HEK293 (cell line): ENCODE results near the gene PDE4D.

Experiments used
- CTCF ChIA-PET: fragments of 350-600 bp; formaldehyde crosslinking; extraction: SDS; loops from one replicate; lab custom pipeline; 2021; ENCODE audit warnings: antibody characterized with exemption; lab: Yijun Ruan, JAX
- POLR2A ChIA-PET: fragments of 300-600 bp; formaldehyde crosslinking; extraction: SDS; loops from one replicate; lab custom pipeline; 2020; ENCODE audit warnings: antibody characterized with exemption, inconsistent platforms; lab: Yijun Ruan, JAX
- H3K27ac ChIP-seq: fragments of 200-500 bp; sonication (Bioruptor generic); 2 replicates; pipeline ENCODE4 v1.5.1; 2014; ENCODE audit warnings: low read depth, low read length, control low read depth, inconsistent platforms; ENCODE audit errors: extremely low read depth
- H3K36me3 ChIP-seq, 2 experiments: fragments of 200-500 bp in 1 of 2; sonication (Bioruptor generic) in 1 of 2; 1 replicate in 1 of 2; 2 replicates in 1 of 2; pipeline ENCODE4 v1.5.1; 2014 to 2017; ENCODE audit warnings: inconsistent platforms in 2 of 2, low read length in 2 of 2; ENCODE audit not compliant: control insufficient read depth in 2 of 2, insufficient read depth in 1 of 2
- H3K4me1 ChIP-seq: fragments of 200-500 bp; sonication (Bioruptor generic); 2 replicates; pipeline ENCODE4 v1.5.1; 2014; ENCODE audit warnings: mild to moderate bottlenecking, low read length, inconsistent platforms; ENCODE audit not compliant: control insufficient read depth, insufficient read depth
- H3K4me3 ChIP-seq: 2 replicates; pipeline ENCODE4 v1.5.1; 2011; ENCODE audit warnings: low read depth, mild to moderate bottlenecking, control low read depth, low read length, moderate library complexity
- H3K9me3 ChIP-seq: fragments of 200-500 bp; sonication (Bioruptor generic); 2 replicates; pipeline ENCODE4 v1.5.1; 2014; ENCODE audit warnings: low read depth, low read length, inconsistent platforms; ENCODE audit not compliant: control insufficient read depth, insufficient read depth
- GFI1B ChIP-seq: fragments of 450-650 bp; formaldehyde crosslinking; IDR thresholded peaks from 2 replicates; pipeline ENCODE4 v1.5.1; 2016; ENCODE audit warnings: missing biosample characterization, missing genetic modification characterization
- KLF8 ChIP-seq: fragments of 450-650 bp; formaldehyde crosslinking; IDR thresholded peaks from 2 replicates; pipeline ENCODE4 v1.5.1; 2016; ENCODE audit warnings: missing biosample characterization, missing genetic modification characterization
- OVOL3 ChIP-seq: fragments of 450-650 bp; formaldehyde crosslinking; IDR thresholded peaks from 2 replicates; pipeline ENCODE4 v1.5.1; 2016; ENCODE audit warnings: missing biosample characterization, missing genetic modification characterization
- SCRT1 ChIP-seq: fragments of 450-650 bp; formaldehyde crosslinking; IDR thresholded peaks from 2 replicates; pipeline ENCODE4 v1.5.1; 2016; ENCODE audit warnings: missing biosample characterization, missing genetic modification characterization, borderline replicate concordance
- SP7 ChIP-seq: fragments of 450-650 bp; formaldehyde crosslinking; IDR thresholded peaks from 2 replicates; pipeline ENCODE4 v1.5.1; 2016; ENCODE audit warnings: missing biosample characterization, missing genetic modification characterization
- TRIM28 ChIP-seq: IDR thresholded peaks from 2 replicates; pipeline ENCODE4 v1.6.1; 2011; ENCODE audit warnings: low read length, control low read depth, borderline replicate concordance
- ZBTB7A ChIP-seq: fragments of 450-650 bp; formaldehyde crosslinking; IDR thresholded peaks from 2 replicates; pipeline ENCODE4 v1.5.1; 2016; ENCODE audit warnings: low read depth, missing biosample characterization, missing genetic modification characterization
- ZNF114 ChIP-seq: fragments of 450-650 bp; formaldehyde crosslinking; IDR thresholded peaks from 2 replicates; pipeline ENCODE4 v1.5.0; 2017; ENCODE audit warnings: missing biosample characterization, missing genetic modification characterization
- ZNF26 ChIP-seq: fragments of 450-650 bp; formaldehyde crosslinking; IDR thresholded peaks from 2 replicates; pipeline ENCODE4 v1.5.1; 2016; ENCODE audit warnings: missing biosample characterization, missing genetic modification characterization
- ZNF302 ChIP-seq: fragments of 450-650 bp; formaldehyde crosslinking; IDR thresholded peaks from 2 replicates; pipeline ENCODE4 v1.5.1; 2016; ENCODE audit warnings: missing biosample characterization, missing genetic modification characterization, low read depth
- ZNF341 ChIP-seq: fragments of 450-650 bp; formaldehyde crosslinking; IDR thresholded peaks from 2 replicates; pipeline ENCODE4; 2016; ENCODE audit warnings: low read depth, missing biosample characterization, missing genetic modification characterization
- ZNF548 ChIP-seq: fragments of 450-650 bp; formaldehyde crosslinking; IDR thresholded peaks from 2 replicates; pipeline ENCODE4 v1.5.1; 2016; ENCODE audit warnings: missing biosample characterization, missing genetic modification characterization
- ZNF558 ChIP-seq: fragments of 450-650 bp; formaldehyde crosslinking; IDR thresholded peaks from 2 replicates; pipeline ENCODE4 v1.5.1; 2016; ENCODE audit warnings: missing biosample characterization, missing genetic modification characterization
- ZNF624 ChIP-seq: fragments of 450-650 bp; formaldehyde crosslinking; IDR thresholded peaks from 2 replicates; pipeline ENCODE4 v1.5.1; 2017; ENCODE audit warnings: missing biosample characterization, missing genetic modification characterization
- ZNF626 ChIP-seq: fragments of 450-650 bp; sonication (Bioruptor Pico); formaldehyde crosslinking; IDR thresholded peaks from 2 replicates; pipeline ENCODE4 v1.5.1; 2018; ENCODE audit warnings: missing biosample characterization, missing genetic modification characterization, inconsistent platforms
- ZNF664 ChIP-seq: fragments of 450-650 bp; formaldehyde crosslinking; IDR thresholded peaks from 2 replicates; pipeline ENCODE4 v1.5.1; 2016; ENCODE audit warnings: missing biosample characterization, missing genetic modification characterization
- ZNF792 ChIP-seq: fragments of 450-650 bp; formaldehyde crosslinking; IDR thresholded peaks from 2 replicates; pipeline ENCODE4 v1.5.1; 2016; ENCODE audit warnings: missing biosample characterization, missing genetic modification characterization
- TF ChIP-seq, protein P1 (sequence below): fragments of 450-650 bp; formaldehyde crosslinking; IDR thresholded peaks from 2 replicates; pipeline ENCODE4 v1.5.1; 2016; ENCODE audit warnings: missing biosample characterization, missing genetic modification characterization
- TF ChIP-seq, protein P2 (sequence below): fragments of 450-650 bp; formaldehyde crosslinking; conservative IDR thresholded peaks from 2 replicates; pipeline ENCODE4 v1.5.1; 2016; ENCODE audit warnings: low read depth, missing biosample characterization, missing genetic modification characterization
- TF ChIP-seq, protein P3 (sequence below): fragments of 450-650 bp; formaldehyde crosslinking; IDR thresholded peaks from 2 replicates; pipeline ENCODE4 v1.5.0; 2017; ENCODE audit warnings: missing biosample characterization, missing genetic modification characterization, borderline replicate concordance
- TF ChIP-seq, protein P4 (sequence below): fragments of 450-650 bp; formaldehyde crosslinking; IDR thresholded peaks from 2 replicates; pipeline ENCODE4 v1.5.1; 2016; ENCODE audit warnings: missing biosample characterization, missing genetic modification characterization
- TF ChIP-seq, protein P5 (sequence below): fragments of 450-650 bp; formaldehyde crosslinking; IDR thresholded peaks from 2 replicates; pipeline ENCODE4 v1.5.1; 2016; ENCODE audit warnings: missing biosample characterization, missing genetic modification characterization
- TF ChIP-seq, protein P6 (sequence below): fragments of 450-650 bp; formaldehyde crosslinking; IDR thresholded peaks from 2 replicates; pipeline ENCODE4 v1.5.1; 2016; ENCODE audit warnings: missing biosample characterization, missing genetic modification characterization

Gene PDE4D

GRCh38 chr5:59532979-59533729 lies 360.4 kb downstream of the PDE4D start (continued):
- no peak for TF ChIP-seq ZNF341
- TF ChIP-seq ZNF792 (tag by site-specific recombination), result no peak
- TF ChIP-seq ZNF548 (tag by site-specific recombination), result no peak
- no peak for TF ChIP-seq GFI1B (tag by site-specific recombination)
- TF ChIP-seq, protein P1, sequence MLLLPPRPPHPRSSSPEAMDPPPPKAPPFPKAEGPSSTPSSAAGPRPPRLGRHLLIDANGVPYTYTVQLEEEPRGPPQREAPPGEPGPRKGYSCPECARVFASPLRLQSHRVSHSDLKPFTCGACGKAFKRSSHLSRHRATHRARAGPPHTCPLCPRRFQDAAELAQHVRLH (tag by site-specific recombination), result no peak
- no peak for TF ChIP-seq KLF8
- TF ChIP-seq, protein P2, sequence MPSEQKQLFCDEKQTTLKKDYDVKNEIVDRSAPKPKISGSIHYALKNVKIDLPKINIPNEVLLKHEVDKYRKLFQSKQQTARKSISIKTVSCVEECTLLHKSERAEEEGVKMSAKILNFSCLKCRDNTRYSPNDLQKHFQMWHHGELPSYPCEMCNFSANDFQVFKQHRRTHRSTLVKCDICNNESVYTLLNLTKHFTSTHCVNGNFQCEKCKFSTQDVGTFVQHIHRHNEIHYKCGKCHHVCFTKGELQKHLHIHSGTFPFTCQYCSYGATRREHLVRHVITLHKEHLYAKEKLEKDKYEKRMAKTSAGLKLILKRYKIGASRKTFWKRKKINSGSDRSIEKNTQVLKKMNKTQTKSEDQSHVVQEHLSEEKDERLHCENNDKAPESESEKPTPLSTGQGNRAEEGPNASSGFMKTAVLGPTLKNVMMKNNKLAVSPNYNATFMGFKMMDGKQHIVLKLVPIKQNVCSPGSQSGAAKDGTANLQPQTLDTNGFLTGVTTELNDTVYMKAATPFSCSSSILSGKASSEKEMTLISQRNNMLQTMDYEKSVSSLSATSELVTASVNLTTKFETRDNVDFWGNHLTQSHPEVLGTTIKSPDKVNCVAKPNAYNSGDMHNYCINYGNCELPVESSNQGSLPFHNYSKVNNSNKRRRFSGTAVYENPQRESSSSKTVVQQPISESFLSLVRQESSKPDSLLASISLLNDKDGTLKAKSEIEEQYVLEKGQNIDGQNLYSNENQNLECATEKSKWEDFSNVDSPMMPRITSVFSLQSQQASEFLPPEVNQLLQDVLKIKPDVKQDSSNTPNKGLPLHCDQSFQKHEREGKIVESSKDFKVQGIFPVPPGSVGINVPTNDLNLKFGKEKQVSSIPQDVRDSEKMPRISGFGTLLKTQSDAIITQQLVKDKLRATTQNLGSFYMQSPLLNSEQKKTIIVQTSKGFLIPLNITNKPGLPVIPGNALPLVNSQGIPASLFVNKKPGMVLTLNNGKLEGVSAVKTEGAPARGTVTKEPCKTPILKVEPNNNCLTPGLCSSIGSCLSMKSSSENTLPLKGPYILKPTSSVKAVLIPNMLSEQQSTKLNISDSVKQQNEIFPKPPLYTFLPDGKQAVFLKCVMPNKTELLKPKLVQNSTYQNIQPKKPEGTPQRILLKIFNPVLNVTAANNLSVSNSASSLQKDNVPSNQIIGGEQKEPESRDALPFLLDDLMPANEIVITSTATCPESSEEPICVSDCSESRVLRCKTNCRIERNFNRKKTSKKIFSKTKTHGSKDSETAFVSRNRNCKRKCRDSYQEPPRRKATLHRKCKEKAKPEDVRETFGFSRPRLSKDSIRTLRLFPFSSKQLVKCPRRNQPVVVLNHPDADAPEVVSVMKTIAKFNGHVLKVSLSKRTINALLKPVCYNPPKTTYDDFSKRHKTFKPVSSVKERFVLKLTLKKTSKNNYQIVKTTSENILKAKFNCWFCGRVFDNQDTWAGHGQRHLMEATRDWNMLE (tag by site-specific recombination), result no peak
- no peak for TF ChIP-seq ZNF664 (tag by site-specific recombination)
- TF ChIP-seq OVOL3, result no peak
- TF ChIP-seq SCRT1 (tag by site-specific recombination), result no peak
- TF ChIP-seq ZNF26, result no peak

DNA sequence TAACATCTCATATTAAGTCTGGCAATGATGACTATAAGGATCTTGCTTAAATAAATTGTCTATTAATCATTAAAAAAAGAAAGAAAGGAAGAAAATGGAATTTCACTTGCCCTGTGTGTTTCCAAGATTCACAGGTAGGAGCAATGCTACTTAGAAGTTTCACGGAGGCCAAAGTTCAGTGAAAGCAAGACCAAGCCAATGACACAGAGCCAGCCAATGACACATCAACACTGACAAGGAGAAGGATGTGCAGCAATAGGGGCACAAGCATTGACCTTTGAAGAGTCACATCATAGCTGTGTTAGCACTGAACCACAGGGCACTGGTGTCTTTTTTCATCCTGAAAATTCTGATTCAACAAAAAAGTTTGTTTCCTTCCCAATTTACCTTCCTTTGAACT lies 364.3 kb downstream of the PDE4D start:
- no peak overlapping the region for H3K27ac ChIP-seq
- ChIA-PET POLR2A (no interaction called here), CTCF (interaction anchor here (1.0 kb wide), 1 partner anchor 23 kb away, joined by 6 read pairs; no protein-coding TSS in a partner anchor)
- no peak overlapping the region for H3K4me3 ChIP-seq
- H3K9me3 ChIP-seq, result no peaks in the 10 kb centered on the region; the same call in 1 of the 2 replicates
- H3K4me1 ChIP-seq, result no peaks in the 10 kb centered on the region
- no peaks in the 10 kb centered on the region for H3K36me3 ChIP-seq
- TF ChIP-seq ZNF558, result no peak
- no peak for TF ChIP-seq ZNF624
- TF ChIP-seq ZNF626 (tag by site-specific recombination), result no peak
- TF ChIP-seq, protein P3, sequence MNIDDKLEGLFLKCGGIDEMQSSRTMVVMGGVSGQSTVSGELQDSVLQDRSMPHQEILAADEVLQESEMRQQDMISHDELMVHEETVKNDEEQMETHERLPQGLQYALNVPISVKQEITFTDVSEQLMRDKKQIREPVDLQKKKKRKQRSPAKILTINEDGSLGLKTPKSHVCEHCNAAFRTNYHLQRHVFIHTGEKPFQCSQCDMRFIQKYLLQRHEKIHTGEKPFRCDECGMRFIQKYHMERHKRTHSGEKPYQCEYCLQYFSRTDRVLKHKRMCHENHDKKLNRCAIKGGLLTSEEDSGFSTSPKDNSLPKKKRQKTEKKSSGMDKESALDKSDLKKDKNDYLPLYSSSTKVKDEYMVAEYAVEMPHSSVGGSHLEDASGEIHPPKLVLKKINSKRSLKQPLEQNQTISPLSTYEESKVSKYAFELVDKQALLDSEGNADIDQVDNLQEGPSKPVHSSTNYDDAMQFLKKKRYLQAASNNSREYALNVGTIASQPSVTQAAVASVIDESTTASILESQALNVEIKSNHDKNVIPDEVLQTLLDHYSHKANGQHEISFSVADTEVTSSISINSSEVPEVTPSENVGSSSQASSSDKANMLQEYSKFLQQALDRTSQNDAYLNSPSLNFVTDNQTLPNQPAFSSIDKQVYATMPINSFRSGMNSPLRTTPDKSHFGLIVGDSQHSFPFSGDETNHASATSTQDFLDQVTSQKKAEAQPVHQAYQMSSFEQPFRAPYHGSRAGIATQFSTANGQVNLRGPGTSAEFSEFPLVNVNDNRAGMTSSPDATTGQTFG, result no peak
- TF ChIP-seq ZNF302, result no peak
- TF ChIP-seq ZBTB7A (tag by site-specific recombination), result no peak
- TF ChIP-seq, protein P4, sequence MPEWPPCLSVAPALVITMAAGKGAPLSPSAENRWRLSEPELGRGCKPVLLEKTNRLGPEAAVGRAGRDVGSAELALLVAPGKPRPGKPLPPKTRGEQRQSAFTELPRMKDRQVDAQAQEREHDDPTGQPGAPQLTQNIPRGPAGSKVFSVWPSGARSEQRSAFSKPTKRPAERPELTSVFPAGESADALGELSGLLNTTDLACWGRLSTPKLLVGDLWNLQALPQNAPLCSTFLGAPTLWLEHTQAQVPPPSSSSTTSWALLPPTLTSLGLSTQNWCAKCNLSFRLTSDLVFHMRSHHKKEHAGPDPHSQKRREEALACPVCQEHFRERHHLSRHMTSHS (tag by site-specific recombination), result no peak
- TF ChIP-seq ZNF792 (tag by site-specific recombination), result no peak
- no peak for TF ChIP-seq ZNF114 (tag by site-specific recombination)
- TF ChIP-seq, protein P5, sequence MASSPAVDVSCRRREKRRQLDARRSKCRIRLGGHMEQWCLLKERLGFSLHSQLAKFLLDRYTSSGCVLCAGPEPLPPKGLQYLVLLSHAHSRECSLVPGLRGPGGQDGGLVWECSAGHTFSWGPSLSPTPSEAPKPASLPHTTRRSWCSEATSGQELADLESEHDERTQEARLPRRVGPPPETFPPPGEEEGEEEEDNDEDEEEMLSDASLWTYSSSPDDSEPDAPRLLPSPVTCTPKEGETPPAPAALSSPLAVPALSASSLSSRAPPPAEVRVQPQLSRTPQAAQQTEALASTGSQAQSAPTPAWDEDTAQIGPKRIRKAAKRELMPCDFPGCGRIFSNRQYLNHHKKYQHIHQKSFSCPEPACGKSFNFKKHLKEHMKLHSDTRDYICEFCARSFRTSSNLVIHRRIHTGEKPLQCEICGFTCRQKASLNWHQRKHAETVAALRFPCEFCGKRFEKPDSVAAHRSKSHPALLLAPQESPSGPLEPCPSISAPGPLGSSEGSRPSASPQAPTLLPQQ, result no peak
- TF ChIP-seq, protein P6, sequence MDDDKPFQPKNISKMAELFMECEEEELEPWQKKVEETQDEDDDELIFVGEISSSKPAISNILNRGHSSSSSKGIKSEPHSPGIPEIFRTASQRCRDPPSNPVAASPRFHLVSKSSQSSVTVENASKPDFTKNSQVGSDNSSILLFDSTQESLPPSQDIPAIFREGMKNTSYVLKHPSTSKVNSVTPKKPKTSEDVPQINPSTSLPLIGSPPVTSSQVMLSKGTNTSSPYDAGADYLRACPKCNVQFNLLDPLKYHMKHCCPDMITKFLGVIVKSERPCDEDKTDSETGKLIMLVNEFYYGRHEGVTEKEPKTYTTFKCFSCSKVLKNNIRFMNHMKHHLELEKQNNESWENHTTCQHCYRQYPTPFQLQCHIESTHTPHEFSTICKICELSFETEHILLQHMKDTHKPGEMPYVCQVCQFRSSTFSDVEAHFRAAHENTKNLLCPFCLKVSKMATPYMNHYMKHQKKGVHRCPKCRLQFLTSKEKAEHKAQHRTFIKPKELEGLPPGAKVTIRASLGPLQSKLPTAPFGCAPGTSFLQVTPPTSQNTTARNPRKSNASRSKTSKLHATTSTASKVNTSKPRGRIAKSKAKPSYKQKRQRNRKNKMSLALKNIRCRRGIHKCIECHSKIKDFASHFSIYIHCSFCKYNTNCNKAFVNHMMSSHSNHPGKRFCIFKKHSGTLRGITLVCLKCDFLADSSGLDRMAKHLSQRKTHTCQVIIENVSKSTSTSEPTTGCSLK, result no peak
- TF ChIP-seq SP7 (tag by site-specific recombination), result no peak
- no peak for TF ChIP-seq TRIM28
